SK-N-SH treated with all-trans-retinoic acid at 6 μM for 48 hours (cell line): ENCODE results near the gene KCNT1.

Experiments
- CSRNP3 ChIP-seq: fragments of 250-450 bp; sonication (Bioruptor Pico); IDR thresholded peaks from 2 replicates; pipeline ENCODE4 v1.5.1; 2021; ENCODE audit warnings: mild to moderate bottlenecking, moderate library complexity
- ZFP3 ChIP-seq: fragments of 250-450 bp; sonication (Bioruptor Pico); IDR thresholded peaks from 2 replicates; pipeline ENCODE4 v1.5.0; 2020; ENCODE audit warnings: mild to moderate bottlenecking, moderate library complexity

- TF ChIP-seq ZFP3 (CRISPR knock-in tag): no peak
- no peak for TF ChIP-seq CSRNP3 (CRISPR knock-in tag)
Observed at GRCh38 chr9:135823036-135823435, 121.1 kb downstream of the KCNT1 start.
